Mesothelial cell of epicardium (in vitro differentiated cells): Measurements from ENCODE around the gene LDLRAD4. TPM values are rescaled to one million over a fixed set of nuclear protein-coding genes. Genes with fewer than 3 reads are reported as not detected.

ENCODE experiments used
- DNase-seq, 2 experiments: peaks; one replicate each; pipeline ENCODE4 v3.0.0; 2021; ENCODE audit warnings: low spot score in 2 of 2; ENCODE audit not compliant: unreplicated experiment in 2 of 2
- H3K27ac Mint-ChIP-seq: 2 replicates; pipeline ENCODE4 v1.8.0; 2021; ENCODE audit warnings: mixed read lengths
- H3K27me3 Mint-ChIP-seq: 2 replicates; pipeline ENCODE4 v1.8.0; 2021; ENCODE audit warnings: low read depth, mixed read lengths
- H3K36me3 Mint-ChIP-seq: 2 replicates; pipeline ENCODE4 v1.8.0; 2021; ENCODE audit warnings: mixed read lengths
- H3K4me1 Mint-ChIP-seq: 2 replicates; pipeline ENCODE4 v1.8.0; 2021; ENCODE audit warnings: mixed read lengths
- H3K4me3 Mint-ChIP-seq: 2 replicates; pipeline ENCODE4 v1.8.0; 2021; ENCODE audit warnings: mild to moderate bottlenecking, moderate library complexity, mixed read lengths
- H3K9me3 Mint-ChIP-seq: 2 replicates; pipeline ENCODE4 v1.8.0; 2021; ENCODE audit warnings: mixed read lengths
- total RNA-seq: library from RNA; stranded (reverse); gene quantifications from 3 replicates; pipeline ENCODE4 v1.2.1, GENCODE V29; 2021
- TF ChIP-seq, protein P1 (sequence below): fragments of 200-600 bp; sonication (generic); IDR thresholded peaks from one replicate; pipeline ENCODE4 v1.5.0; 2021; ENCODE audit warnings: antibody characterized with exemption; ENCODE audit not compliant: unreplicated experiment

The LDLRAD4 gene
- total RNA-seq, 1 donor from 2014 or later = 29.7 TPM

DNA sequence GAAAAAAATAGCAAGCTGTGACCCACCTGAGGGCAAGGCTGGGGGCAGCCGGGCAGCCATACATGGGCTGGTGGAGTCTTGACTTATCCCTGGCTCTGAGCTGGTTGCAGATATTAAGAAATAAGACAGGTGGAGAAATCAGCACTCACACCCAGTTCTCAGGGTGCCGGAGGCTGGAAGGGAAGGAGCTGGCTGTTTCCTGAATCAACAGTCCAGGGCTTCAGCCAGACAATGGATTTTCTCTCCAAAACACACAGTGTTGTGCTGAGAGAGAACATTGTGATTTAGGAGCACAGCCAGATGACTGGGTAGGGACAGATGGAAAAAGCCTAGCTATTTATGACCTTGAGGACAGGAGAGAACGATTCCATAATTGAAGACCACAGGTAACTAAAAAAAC is 208.8 kb downstream of the LDLRAD4 start:
- no peak for DNase-seq
- H3K36me3 Mint-ChIP-seq = no peaks in the 10 kb centered on the region
- TF ChIP-seq, protein P1, sequence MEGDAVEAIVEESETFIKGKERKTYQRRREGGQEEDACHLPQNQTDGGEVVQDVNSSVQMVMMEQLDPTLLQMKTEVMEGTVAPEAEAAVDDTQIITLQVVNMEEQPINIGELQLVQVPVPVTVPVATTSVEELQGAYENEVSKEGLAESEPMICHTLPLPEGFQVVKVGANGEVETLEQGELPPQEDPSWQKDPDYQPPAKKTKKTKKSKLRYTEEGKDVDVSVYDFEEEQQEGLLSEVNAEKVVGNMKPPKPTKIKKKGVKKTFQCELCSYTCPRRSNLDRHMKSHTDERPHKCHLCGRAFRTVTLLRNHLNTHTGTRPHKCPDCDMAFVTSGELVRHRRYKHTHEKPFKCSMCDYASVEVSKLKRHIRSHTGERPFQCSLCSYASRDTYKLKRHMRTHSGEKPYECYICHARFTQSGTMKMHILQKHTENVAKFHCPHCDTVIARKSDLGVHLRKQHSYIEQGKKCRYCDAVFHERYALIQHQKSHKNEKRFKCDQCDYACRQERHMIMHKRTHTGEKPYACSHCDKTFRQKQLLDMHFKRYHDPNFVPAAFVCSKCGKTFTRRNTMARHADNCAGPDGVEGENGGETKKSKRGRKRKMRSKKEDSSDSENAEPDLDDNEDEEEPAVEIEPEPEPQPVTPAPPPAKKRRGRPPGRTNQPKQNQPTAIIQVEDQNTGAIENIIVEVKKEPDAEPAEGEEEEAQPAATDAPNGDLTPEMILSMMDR = no peak
- no peaks in the 10 kb centered on the region for H3K4me1 Mint-ChIP-seq
- no peak overlapping the region for H3K4me3 Mint-ChIP-seq
- H3K27me3 Mint-ChIP-seq = no peaks in the 10 kb centered on the region
- no peaks in the 10 kb centered on the region for H3K9me3 Mint-ChIP-seq
- H3K27ac Mint-ChIP-seq = no peak overlapping the region

DNA sequence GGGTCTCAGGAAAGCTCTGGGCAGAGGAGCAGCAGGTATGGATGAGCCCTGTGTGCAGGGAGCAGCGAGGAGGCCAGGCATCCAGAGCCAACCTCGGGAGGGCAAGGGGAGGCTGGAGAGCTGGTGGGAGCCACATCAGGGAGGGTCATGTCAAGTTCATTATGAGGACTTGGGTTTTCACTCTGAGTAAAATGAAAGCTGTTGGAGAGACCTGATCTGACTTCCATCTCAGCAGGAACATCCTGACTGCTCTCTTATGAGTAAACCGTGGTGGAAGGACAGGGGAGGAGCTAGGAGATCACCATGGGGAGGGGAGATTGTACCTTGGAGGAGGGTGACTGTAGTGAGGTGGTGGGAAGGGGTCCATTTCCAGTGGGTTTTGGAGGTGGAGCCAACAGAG is 209.8 kb downstream of the LDLRAD4 start:
- no peaks in the 10 kb centered on the region for H3K4me1 Mint-ChIP-seq
- H3K36me3 Mint-ChIP-seq = no peaks in the 10 kb centered on the region
- no peaks in the 10 kb centered on the region for H3K27me3 Mint-ChIP-seq
- no peak for DNase-seq
- H3K9me3 Mint-ChIP-seq = no peaks in the 10 kb centered on the region
- H3K4me3 Mint-ChIP-seq = no peak overlapping the region
- H3K27ac Mint-ChIP-seq = no peak overlapping the region
- TF ChIP-seq, protein P1 = no peak

DNA sequence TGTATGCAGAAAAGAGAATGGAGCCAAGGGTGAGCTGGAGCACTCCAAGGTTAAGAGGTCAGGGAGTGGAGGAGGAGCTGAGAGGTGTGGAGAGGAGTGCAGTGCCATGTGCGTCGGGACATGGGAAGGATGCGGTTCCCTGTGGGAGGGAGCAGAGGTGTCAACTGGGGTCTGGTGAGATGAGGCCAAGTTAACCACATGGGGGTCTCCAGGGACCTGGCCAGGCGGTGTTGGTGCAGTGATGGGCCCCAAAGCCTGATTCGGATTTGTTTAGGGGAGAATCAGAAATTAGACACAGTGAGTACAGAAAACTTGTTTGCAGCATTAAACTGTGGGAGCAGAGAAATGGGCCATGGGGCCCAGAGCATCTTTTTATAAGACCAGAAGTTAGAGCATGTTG is 210.5 kb downstream of the LDLRAD4 start:
- Mint-ChIP-seq H3K4me1 (no peaks in the 10 kb centered on the region), H3K27ac (no peak overlapping the region), H3K27me3 (no peaks in the 10 kb centered on the region), H3K4me3 (no peak overlapping the region), H3K9me3 (no peaks in the 10 kb centered on the region), H3K36me3 (no peaks in the 10 kb centered on the region)
- no peak for DNase-seq
- TF ChIP-seq, protein P1 = no peak

DNA sequence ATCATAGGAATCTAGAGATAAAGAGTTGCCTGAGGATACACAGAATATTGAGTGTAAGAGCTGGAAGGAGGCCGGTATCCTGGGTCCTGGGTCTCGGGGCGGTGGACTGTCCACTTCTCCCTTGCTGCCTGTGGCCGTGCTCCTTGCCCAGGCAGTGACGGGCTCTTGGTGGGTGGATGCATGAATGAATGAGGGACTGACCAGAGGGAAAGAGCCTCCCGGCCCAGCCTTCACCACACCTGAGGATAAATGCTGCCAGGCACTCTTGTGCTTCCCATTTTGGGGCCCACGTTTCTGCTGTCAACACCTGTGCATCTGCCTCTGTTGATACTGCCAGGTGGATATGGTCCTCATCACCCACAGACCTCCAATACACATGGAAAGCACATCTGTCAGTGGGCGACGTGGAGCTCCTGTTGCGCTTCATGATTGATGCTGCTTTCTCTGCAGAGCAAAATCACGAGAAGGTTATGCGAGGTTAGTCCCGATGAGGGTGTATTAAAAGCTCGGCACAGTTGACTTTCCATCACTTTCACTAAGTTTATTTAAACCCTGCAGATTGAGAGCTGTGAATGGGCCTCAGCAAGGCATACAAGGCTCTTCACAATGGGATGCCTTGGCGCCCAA is 211.4 kb downstream of the LDLRAD4 start:
- Mint-ChIP-seq H3K9me3 (no peaks in the 10 kb centered on the region), H3K4me3 (no peak overlapping the region), H3K36me3 (no peaks in the 10 kb centered on the region), H3K27ac (no peak overlapping the region), H3K27me3 (no peaks in the 10 kb centered on the region), H3K4me1 (no peaks in the 10 kb centered on the region)
- no peak for DNase-seq
- TF ChIP-seq, protein P1 = no peak

GRCh38 chr18:13430663-13431062 is 212.1 kb downstream of the LDLRAD4 start:
- H3K36me3 Mint-ChIP-seq = no peaks in the 10 kb centered on the region
- TF ChIP-seq, protein P1 = no peak
- no peak overlapping the region for H3K27ac Mint-ChIP-seq
- H3K4me1 Mint-ChIP-seq = peaks cover under 1% of the 10 kb centered on the region
- no peaks in the 10 kb centered on the region for H3K9me3 Mint-ChIP-seq
- no peak for DNase-seq
- H3K27me3 Mint-ChIP-seq = no peaks in the 10 kb centered on the region
- no peak overlapping the region for H3K4me3 Mint-ChIP-seq

DNA sequence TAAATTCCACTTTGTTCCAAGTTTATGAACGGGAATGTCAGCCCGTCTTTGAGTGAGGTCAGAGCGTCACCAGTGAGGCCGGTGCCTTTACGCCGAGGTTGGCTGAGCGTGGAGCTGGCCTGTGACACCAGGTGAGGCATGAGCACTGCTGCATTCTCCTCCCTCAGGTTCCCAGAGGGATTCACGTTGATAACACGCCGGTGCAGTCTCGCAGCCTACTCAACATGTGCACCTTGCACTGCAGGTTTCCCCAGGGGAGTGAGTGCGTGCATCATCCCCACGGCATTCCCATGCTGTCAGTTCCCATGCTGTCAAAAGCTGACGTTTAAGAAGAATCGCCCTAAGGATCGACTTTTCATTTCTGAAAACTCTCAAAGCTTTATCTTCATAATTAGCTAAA is 213.3 kb downstream of the LDLRAD4 start:
- Mint-ChIP-seq H3K4me3 (no peak overlapping the region), H3K9me3 (no peaks in the 10 kb centered on the region), H3K36me3 (no peaks in the 10 kb centered on the region), H3K27ac (no peak overlapping the region), H3K27me3 (no peaks in the 10 kb centered on the region), H3K4me1 (peaks cover 11% of the 10 kb centered on the region)
- TF ChIP-seq, protein P1 = no peak
- DNase-seq = no peak
